Measurements from ENCODE around the gene MATK. TPM values are rescaled to one million over a fixed set of nuclear protein-coding genes. Genes with fewer than 3 reads are reported as not detected.

MATK gene
- total and polyA plus RNA-seq, 2 donors from 2014 or later, result 2.7 to 4.2 TPM

DNA sequence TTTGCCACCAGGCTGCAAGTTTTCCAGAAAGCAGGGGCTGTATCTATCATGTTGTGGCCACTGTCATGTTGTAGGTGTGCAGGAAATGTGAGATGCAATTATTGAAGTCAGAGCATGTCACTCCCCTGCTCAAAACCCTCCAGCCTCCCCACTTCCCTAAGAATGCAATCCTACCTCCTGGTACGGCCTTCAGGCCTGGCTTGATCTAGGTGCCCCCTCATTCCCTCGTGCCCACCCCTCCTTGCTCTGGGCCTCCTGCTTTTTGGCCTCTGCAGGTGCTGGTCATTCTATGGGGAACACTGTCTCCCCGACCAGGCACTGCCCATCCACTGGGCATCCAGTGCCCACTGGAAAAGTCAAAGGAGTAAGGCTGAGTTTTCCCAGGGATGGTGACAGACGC lies 28.5 kb upstream of the MATK start:
- H3K4me1 ChIP-seq (ENCODE audit: control insufficient read depth in 2 of 3, insufficient read depth in 2 of 3, low read depth in 1 of 3, low read length in 3 of 3), result peaks cover 0 to 5% (median 0%) of the 10 kb centered on the region in 3 donors
- H3K36me3 ChIP-seq (ENCODE audit: control insufficient read depth in 2 of 3, insufficient read depth in 3 of 3, low read length in 3 of 3), result no peaks in the 10 kb centered on the region
- H3K9me3 ChIP-seq (ENCODE audit: control insufficient read depth in 2 of 3, insufficient read depth in 1 of 3, low read length in 3 of 3), result no peaks in the 10 kb centered on the region
- no peak overlapping the region for H3K9ac ChIP-seq (ENCODE audit: low read length in 3 of 3)
- H3K4me3 ChIP-seq (ENCODE audit: low read length in 3 of 3), result no peak overlapping the region
- DNase-seq, result no peak
- no peak for FAIRE-seq
- intact Hi-C loops (cut with DNase I), result no loop called here
- H3K27me3 ChIP-seq (ENCODE audit: control insufficient read depth, insufficient read depth, low read length), result no peaks in the 10 kb centered on the region
- H3K27ac ChIP-seq (ENCODE audit: low read depth in 2 of 2, low read length in 2 of 2), result no peak overlapping the region
- TF ChIP-seq, protein P1, sequence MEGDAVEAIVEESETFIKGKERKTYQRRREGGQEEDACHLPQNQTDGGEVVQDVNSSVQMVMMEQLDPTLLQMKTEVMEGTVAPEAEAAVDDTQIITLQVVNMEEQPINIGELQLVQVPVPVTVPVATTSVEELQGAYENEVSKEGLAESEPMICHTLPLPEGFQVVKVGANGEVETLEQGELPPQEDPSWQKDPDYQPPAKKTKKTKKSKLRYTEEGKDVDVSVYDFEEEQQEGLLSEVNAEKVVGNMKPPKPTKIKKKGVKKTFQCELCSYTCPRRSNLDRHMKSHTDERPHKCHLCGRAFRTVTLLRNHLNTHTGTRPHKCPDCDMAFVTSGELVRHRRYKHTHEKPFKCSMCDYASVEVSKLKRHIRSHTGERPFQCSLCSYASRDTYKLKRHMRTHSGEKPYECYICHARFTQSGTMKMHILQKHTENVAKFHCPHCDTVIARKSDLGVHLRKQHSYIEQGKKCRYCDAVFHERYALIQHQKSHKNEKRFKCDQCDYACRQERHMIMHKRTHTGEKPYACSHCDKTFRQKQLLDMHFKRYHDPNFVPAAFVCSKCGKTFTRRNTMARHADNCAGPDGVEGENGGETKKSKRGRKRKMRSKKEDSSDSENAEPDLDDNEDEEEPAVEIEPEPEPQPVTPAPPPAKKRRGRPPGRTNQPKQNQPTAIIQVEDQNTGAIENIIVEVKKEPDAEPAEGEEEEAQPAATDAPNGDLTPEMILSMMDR (IDR thresholded peaks at IDR 0.05; ENCODE audit: borderline replicate concordance, extremely low read depth, insufficient read depth), result no peak

DNA sequence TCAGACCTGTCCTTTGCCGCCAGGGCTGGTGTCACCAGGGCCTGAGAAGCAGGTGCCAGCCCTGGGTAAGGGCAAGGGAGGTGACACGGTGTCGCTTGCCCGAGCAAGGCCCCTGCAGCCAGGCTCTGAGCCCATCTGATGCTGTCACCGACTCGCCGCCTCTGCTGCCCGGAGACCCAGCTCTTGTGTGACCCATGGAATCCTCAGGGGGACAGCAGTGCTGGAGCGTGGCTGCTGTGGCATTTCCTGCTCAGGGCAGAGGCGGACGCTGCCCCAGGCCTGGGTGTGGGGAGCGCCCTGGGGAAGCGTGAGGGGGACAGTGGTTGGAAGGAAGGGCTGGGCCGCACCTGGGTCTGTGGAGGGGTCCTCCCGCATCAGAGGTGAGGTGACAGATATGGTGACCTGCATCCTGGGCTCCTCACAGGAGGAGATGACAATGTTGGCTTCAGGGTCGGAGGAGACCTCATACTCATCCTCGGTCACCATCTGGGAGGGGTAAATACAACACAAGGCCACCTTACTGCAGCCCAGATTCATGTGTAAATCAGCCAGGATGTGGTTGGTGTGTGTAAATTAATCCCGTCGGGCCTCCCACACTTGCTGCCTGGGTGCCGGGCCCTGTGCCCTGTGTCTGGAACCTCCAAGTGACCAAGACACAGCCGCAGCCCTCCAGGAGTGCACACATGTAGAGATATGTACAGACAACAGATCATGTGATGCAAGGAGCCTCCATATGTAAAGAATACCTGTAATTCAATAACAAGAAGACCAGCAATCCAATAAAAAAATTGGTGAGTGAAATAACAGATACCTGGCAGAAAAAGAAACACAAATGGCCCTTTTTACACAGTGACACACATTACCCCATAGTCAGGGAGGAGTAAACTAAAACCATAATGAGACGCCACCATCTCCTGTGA lies 27.6 kb upstream of the MATK start:
- Histone ChIP-seq H3K36me3 (ENCODE audit: control insufficient read depth in 2 of 3, insufficient read depth in 3 of 3, low read length in 3 of 3) (no peaks in the 10 kb centered on the region), H3K27me3 (ENCODE audit: control insufficient read depth, insufficient read depth, low read length) (no peaks in the 10 kb centered on the region), H3K27ac (ENCODE audit: low read depth in 2 of 2, low read length in 2 of 2) (peak overlapping the region; percentile 57 to 75), H3K4me3 (ENCODE audit: low read length in 3 of 3) (no peak overlapping the region), H3K9me3 (ENCODE audit: control insufficient read depth in 2 of 3, insufficient read depth in 1 of 3, low read length in 3 of 3) (no peaks in the 10 kb centered on the region), H3K4me1 (ENCODE audit: control insufficient read depth in 2 of 3, insufficient read depth in 2 of 3, low read depth in 1 of 3, low read length in 3 of 3) (peaks cover 0 to 5% (median 0%) of the 10 kb centered on the region in 3 donors), H3K9ac (ENCODE audit: low read length in 3 of 3) (no peak overlapping the region)
- TF ChIP-seq, protein P1 (IDR thresholded peaks at IDR 0.05; ENCODE audit: borderline replicate concordance, extremely low read depth, insufficient read depth), result no peak
- intact Hi-C loops (cut with DNase I), result no loop called here
- FAIRE-seq (no peak), DNase-seq (no peak)

- TF ChIP-seq, protein P1 (IDR thresholded peaks at IDR 0.05; ENCODE audit: borderline replicate concordance, extremely low read depth, insufficient read depth), result no peak
- Histone ChIP-seq H3K9me3 (ENCODE audit: control insufficient read depth in 2 of 3, insufficient read depth in 1 of 3, low read length in 3 of 3) (no peaks in the 10 kb centered on the region), H3K27me3 (ENCODE audit: control insufficient read depth, insufficient read depth, low read length) (no peaks in the 10 kb centered on the region), H3K27ac (ENCODE audit: low read depth in 2 of 2, low read length in 2 of 2) (no peak overlapping the region), H3K9ac (ENCODE audit: low read length in 3 of 3) (no peak overlapping the region), H3K4me3 (ENCODE audit: low read length in 3 of 3) (no peak overlapping the region), H3K36me3 (ENCODE audit: control insufficient read depth in 2 of 3, insufficient read depth in 3 of 3, low read length in 3 of 3) (no peaks in the 10 kb centered on the region), H3K4me1 (ENCODE audit: control insufficient read depth in 2 of 3, insufficient read depth in 2 of 3, low read depth in 1 of 3, low read length in 3 of 3) (peaks cover 0 to 14% (median 0%) of the 10 kb centered on the region in 3 donors)
- FAIRE-seq (no peak), DNase-seq (no peak)
- intact Hi-C loops (cut with DNase I), result no loop called here
Observed at GRCh38 chr19:3810708-3811355, 24.7 kb upstream of the MATK start.
